HL-60 (cell line): ENCODE data around the gene RFTN1.

Experiments
- DNase-seq, 2 experiments: peaks; one replicate each; pipeline ENCODE4 v3.0.0-alpha.2; 2010 to 2020; ENCODE audit warnings: low read depth in 1 of 2, low spot score in 1 of 2
- H3K27ac ChIP-seq: fragments of 250-450 bp; sonication (Bioruptor Pico); replicated peaks from 2 replicates; pipeline ENCODE4 v1.5.1; 2020; ENCODE audit warnings: mild to moderate bottlenecking, moderate library complexity
- H3K27me3 ChIP-seq: fragments of 250-450 bp; sonication (Bioruptor Pico); 2 replicates; pipeline ENCODE4 v1.5.1; 2021; ENCODE audit warnings: mild to moderate bottlenecking, moderate library complexity; ENCODE audit not compliant: insufficient read depth, poor library complexity, severe bottlenecking
- H3K4me3 ChIP-seq: replicated peaks from 2 replicates; pipeline ENCODE4 v1.5.1; 2011; ENCODE audit warnings: mild to moderate bottlenecking, control low read depth, low read length; ENCODE audit not compliant: insufficient read depth
- GABPA ChIP-seq: IDR thresholded peaks from 2 replicates; pipeline ENCODE4 v1.6.1; 2012; ENCODE audit warnings: low read depth
- POLR2AphosphoS5 ChIP-seq: IDR thresholded peaks from 2 replicates; pipeline ENCODE4 v1.6.1; 2012; ENCODE audit warnings: low read depth
- SPI1 ChIP-seq: IDR thresholded peaks from 2 replicates; pipeline ENCODE4 v1.6.1; 2012; ENCODE audit warnings: low read depth, mild to moderate bottlenecking, borderline replicate concordance
- TF ChIP-seq, protein P1 (sequence below): IDR thresholded peaks from one replicate; pipeline ENCODE4 v1.5.1; 2011; ENCODE audit warnings: low read length, control low read depth, inconsistent platforms; ENCODE audit not compliant: insufficient read depth
- TF ChIP-seq, protein P2 (sequence below): IDR thresholded peaks from 2 replicates; pipeline ENCODE4 v1.6.1; 2012; ENCODE audit warnings: low read depth; ENCODE audit not compliant: insufficient replicate concordance

Gene RFTN1

DNA sequence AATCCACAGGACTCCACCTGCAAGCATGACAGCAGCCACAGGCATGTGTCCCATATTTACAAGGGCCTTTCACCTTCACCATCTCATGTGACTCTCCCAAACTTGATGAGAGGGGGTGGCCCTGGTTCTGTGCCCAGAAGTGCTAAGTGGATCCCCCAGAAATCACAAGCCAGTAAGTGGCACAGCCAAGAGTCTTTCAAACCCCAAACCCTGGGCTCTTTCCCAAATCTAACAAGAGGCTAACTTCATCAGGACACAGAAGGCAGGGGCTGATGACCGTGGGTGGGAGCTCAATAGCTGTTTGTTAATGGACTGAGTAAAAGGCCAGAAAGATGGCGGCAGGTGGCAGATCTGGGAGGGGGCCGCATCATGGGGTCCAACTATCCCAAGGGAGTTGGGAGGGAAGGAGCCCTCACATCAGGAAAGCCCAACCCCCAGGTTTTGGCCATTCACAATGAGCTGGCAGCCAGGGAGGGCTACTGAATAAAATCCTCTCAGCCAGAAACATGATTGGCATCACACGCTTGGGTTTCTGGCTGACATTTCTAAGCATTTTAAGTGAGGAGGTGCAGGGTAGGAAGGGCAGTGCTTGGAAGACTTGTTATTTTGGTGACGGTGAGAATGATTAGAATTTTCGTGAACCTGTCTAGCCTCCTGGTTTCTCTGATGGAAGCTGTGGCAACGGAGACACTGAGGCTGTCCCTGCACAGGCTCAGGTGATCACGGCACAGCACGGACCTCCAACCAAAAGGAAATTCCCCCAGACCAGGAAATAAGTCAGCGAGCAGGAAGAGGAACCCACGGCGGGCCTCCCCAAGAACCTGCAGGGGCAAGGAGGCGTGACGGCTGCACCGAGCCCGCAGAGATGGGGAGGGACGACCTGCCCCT lies 139.2 kb downstream of the RFTN1 start:
- TF ChIP-seq, protein P1, sequence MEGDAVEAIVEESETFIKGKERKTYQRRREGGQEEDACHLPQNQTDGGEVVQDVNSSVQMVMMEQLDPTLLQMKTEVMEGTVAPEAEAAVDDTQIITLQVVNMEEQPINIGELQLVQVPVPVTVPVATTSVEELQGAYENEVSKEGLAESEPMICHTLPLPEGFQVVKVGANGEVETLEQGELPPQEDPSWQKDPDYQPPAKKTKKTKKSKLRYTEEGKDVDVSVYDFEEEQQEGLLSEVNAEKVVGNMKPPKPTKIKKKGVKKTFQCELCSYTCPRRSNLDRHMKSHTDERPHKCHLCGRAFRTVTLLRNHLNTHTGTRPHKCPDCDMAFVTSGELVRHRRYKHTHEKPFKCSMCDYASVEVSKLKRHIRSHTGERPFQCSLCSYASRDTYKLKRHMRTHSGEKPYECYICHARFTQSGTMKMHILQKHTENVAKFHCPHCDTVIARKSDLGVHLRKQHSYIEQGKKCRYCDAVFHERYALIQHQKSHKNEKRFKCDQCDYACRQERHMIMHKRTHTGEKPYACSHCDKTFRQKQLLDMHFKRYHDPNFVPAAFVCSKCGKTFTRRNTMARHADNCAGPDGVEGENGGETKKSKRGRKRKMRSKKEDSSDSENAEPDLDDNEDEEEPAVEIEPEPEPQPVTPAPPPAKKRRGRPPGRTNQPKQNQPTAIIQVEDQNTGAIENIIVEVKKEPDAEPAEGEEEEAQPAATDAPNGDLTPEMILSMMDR = no peak
- TF ChIP-seq POLR2AphosphoS5 (no peak), SPI1 (no peak), GABPA (no peak)
- TF ChIP-seq, protein P2, sequence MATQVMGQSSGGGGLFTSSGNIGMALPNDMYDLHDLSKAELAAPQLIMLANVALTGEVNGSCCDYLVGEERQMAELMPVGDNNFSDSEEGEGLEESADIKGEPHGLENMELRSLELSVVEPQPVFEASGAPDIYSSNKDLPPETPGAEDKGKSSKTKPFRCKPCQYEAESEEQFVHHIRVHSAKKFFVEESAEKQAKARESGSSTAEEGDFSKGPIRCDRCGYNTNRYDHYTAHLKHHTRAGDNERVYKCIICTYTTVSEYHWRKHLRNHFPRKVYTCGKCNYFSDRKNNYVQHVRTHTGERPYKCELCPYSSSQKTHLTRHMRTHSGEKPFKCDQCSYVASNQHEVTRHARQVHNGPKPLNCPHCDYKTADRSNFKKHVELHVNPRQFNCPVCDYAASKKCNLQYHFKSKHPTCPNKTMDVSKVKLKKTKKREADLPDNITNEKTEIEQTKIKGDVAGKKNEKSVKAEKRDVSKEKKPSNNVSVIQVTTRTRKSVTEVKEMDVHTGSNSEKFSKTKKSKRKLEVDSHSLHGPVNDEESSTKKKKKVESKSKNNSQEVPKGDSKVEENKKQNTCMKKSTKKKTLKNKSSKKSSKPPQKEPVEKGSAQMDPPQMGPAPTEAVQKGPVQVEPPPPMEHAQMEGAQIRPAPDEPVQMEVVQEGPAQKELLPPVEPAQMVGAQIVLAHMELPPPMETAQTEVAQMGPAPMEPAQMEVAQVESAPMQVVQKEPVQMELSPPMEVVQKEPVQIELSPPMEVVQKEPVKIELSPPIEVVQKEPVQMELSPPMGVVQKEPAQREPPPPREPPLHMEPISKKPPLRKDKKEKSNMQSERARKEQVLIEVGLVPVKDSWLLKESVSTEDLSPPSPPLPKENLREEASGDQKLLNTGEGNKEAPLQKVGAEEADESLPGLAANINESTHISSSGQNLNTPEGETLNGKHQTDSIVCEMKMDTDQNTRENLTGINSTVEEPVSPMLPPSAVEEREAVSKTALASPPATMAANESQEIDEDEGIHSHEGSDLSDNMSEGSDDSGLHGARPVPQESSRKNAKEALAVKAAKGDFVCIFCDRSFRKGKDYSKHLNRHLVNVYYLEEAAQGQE = no peak
- H3K27ac ChIP-seq = no peak overlapping the region
- H3K27me3 ChIP-seq = no peaks in the 10 kb centered on the region
- no peak overlapping the region for H3K4me3 ChIP-seq
- no peak for DNase-seq

DNA sequence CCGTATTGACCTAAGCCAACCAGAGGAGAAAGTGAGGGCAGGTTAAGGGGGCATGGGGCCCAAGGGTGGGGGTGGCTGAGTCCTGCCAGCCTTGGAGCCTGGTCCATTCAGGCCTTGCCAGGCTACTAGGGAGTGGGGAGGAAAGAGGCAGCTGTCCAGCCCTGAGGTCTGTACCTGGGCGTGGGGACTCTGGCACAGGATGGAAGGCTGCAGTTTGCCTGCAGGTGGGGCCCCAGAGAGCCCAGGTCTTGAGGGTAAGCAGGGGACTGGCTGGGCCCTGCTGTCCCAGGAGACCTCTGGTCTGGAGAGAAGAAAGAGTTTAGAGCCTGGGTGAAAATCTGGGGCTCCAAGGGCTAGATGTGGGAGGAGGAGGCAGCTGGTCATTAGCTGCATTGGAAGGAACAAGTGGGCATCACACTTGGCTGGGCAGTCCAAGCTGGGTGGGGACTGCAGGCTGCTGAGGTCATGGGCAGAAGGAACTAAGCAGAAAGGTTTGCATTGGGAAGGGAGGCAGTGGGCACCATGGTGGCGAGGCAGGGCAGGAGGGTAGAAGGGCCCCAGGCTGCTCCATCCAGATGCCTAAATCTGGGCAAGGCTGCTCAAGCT lies 140.1 kb downstream of the RFTN1 start:
- Histone ChIP-seq H3K27me3 (no peaks in the 10 kb centered on the region), H3K4me3 (no peak overlapping the region), H3K27ac (no peak overlapping the region)
- TF ChIP-seq, protein P1 = no peak
- TF ChIP-seq SPI1 (no peak), POLR2AphosphoS5 (no peak), GABPA (no peak)
- TF ChIP-seq, protein P2 = no peak
- DNase-seq = no peak

DNA sequence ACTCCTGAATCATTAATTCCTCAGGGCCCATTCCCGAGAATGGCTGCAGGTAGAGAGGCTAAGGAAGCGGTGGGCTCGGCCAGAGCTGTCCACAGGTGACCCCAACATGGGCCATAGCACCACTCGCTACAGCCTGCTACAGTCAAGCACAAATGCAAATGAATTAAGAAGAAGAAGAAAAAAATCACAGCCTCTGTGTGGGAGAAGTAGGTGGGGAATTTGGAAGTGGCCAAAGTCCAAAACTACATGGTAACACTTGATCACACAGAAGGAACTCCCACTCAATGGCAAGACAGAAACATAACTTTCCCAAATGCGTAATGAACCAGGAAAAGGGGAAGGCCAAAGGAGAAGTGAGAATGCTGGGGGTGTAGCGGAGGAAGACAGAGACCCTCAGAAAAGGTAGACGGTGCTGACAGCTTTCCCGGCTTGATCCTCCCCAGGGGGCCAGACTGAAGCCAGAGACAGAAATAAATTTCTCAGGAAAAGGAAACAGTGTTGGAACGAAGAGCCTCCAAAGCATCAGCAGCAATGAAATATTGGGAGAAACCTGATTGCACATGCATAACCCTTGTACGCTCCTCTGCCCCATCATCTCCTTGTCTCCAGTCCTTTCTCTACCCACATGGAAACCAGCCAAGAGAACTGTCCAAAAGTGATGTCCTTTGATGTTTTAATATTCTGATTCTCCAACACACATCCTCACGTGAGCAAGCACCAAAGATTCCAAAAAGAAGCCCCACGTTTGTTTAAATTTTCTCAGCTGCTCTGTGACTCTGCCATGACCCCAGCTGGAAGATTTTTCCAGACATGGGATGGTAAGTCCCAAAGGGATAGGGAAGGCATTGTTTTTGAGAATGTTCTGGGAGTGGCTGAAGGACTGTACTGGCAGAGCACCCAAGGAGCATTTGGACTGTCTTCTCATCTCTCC lies 140.9 kb downstream of the RFTN1 start:
- no peak for TF ChIP-seq GABPA
- TF ChIP-seq, protein P1 = no peak
- TF ChIP-seq POLR2AphosphoS5 = no peak
- no peak for TF ChIP-seq SPI1
- TF ChIP-seq, protein P2 = no peak
- no peak overlapping the region for H3K27ac ChIP-seq

More for the DNA sequence above, 140.9 kb downstream of the RFTN1 start:
- DNase-seq = no peak
- no peak overlapping the region for H3K4me3 ChIP-seq
- no peaks in the 10 kb centered on the region for H3K27me3 ChIP-seq
